OCI-LY3 (cell line): ENCODE results near the gene KBTBD12.

Source experiments
- CTCF ChIP-seq: fragments of 200-600, 300-600 bp; sonication (generic); IDR thresholded peaks from 2 replicates; pipeline ENCODE4 v1.5.1; 2014; ENCODE audit warnings: antibody characterized with exemption, low read length, low read depth
- EZH2phosphoT487 ChIP-seq: fragments of 200-600 bp; shearing (Covaris generic); IDR thresholded peaks from 2 replicates; pipeline ENCODE4 v1.6.1; 2018; ENCODE audit warnings: antibody characterized with exemption, mixed run types, low read depth

- TF ChIP-seq CTCF (no peak), EZH2phosphoT487 (no peak)
Observed at GRCh38 chr3:128007033-128007424, 92.0 kb downstream of the KBTBD12 start.
